ENCODE measurements around the gene LENG9.

LENG9 gene

DNA sequence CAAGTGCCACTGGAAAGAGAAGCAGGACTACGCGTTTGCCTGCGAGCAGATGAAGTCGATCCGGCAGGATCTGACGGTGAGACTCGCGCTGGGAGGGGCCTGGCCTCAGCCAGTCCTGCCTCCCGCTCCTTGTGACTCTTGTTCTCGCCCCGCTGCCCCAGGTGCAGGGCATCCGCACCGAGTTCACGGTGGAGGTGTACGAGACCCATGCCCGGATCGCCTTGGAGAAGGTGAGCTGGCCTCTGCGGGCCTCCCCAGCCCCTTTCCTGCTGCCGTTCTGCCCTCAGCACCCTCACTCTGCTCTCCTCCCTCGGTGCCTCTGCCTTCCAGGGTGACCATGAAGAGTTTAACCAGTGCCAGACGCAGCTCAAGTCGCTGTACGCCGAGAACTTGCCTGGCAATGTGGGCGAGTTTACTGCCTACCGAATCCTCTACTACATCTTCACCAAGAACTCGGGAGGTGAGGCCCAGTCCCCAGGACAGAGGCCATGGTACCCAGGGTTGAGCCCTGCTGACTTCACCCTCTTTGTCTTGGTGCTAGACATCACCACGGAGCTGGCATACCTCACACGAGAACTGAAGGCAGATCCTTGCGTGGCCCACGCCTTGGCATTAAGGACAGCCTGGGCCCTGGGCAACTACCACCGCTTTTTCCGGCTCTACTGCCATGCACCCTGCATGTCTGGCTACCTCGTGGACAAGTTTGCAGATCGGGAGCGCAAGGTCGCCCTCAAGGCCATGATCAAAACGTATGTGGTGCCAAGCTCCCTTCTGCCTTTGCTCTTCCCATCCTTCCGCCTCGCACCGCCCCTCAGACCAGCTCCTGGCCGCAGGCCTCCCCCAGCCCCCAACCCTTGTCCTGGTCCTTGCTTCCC, 5.6 kb downstream of the LENG9 start:
- CTCF ChIA-PET: interaction anchor here (0.9 to 1.7 kb wide), 2 partner anchors 8 to 19 kb away, joined by 3 to 5 read pairs; no protein-coding TSS in a partner anchor
- POLR2A ChIA-PET: interaction anchor here (3.3 kb wide), 1 partner anchor 9 kb away, joined by 29 read pairs; the partner anchor contains the start of gene LENG8

DNA sequence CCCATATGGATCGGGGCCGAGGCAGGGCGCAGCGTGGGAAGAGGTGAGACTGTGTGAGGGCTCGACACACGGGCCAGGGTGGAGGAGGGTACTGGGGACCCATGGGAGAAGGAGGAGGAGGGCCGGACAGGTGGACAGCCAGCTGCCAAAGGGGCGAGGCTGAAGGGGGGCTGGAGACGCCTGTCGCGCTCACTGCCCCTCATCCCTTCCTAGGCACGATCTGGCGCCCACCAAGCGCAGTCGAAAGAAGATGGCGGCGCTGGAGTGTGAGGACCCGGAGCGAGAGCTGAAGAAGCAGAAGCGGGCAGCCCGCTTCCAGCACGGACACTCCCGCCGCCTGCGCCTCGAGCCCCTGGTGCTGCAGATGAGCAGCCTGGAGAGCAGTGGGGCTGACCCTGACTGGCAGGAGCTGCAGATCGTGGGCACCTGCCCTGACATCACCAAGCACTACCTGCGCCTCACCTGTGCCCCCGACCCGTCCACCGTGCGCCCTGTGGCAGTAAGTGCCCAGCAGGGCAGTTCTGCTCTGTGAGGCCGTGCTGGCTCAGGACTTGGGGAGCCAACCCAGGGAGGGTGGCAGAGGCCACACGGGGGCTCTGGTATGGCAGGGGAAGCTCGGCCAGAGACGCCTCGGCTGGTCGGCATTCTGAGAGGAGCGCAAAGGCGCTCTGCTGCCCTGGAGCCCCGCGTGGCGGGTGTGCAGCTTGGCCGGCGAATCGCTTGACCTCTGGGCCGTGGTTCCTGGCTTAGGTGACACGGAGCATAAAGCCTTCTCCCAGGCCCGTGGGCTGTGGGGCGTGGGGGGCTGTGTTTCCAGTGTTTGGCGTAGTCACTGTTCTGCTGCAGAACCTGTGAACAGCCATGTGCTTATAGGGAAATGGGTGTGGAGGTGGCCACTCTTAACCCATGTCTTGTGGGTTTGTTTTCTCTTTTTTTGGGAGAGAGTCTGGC, 6.9 kb downstream of the LENG9 start:
- ChIA-PET POLR2A (interaction anchor here (0.7 kb wide), 1 partner anchor 673 kb away, joined by 3 read pairs; no protein-coding TSS in a partner anchor), CTCF (no interaction called here)
- DNase-seq (ENCODE audit: low read depth, low spot score): no peak
- TF ChIP-seq, protein P1, sequence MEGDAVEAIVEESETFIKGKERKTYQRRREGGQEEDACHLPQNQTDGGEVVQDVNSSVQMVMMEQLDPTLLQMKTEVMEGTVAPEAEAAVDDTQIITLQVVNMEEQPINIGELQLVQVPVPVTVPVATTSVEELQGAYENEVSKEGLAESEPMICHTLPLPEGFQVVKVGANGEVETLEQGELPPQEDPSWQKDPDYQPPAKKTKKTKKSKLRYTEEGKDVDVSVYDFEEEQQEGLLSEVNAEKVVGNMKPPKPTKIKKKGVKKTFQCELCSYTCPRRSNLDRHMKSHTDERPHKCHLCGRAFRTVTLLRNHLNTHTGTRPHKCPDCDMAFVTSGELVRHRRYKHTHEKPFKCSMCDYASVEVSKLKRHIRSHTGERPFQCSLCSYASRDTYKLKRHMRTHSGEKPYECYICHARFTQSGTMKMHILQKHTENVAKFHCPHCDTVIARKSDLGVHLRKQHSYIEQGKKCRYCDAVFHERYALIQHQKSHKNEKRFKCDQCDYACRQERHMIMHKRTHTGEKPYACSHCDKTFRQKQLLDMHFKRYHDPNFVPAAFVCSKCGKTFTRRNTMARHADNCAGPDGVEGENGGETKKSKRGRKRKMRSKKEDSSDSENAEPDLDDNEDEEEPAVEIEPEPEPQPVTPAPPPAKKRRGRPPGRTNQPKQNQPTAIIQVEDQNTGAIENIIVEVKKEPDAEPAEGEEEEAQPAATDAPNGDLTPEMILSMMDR (IDR thresholded peaks at IDR 0.05; ENCODE audit: insufficient read depth, low read length, missing control alignments): no peak
- no peak overlapping the region for H3K4me3 ChIP-seq (ENCODE audit: low read depth, low read length)

More for the DNA sequence above, 5.6 kb downstream of the LENG9 start:
- TF ChIP-seq, protein P1 (IDR thresholded peaks at IDR 0.05; ENCODE audit: insufficient read depth, low read length, missing control alignments): no peak
- H3K4me3 ChIP-seq (ENCODE audit: low read depth, low read length): no peak overlapping the region
- no peak for DNase-seq (ENCODE audit: low read depth, low spot score)

DNA sequence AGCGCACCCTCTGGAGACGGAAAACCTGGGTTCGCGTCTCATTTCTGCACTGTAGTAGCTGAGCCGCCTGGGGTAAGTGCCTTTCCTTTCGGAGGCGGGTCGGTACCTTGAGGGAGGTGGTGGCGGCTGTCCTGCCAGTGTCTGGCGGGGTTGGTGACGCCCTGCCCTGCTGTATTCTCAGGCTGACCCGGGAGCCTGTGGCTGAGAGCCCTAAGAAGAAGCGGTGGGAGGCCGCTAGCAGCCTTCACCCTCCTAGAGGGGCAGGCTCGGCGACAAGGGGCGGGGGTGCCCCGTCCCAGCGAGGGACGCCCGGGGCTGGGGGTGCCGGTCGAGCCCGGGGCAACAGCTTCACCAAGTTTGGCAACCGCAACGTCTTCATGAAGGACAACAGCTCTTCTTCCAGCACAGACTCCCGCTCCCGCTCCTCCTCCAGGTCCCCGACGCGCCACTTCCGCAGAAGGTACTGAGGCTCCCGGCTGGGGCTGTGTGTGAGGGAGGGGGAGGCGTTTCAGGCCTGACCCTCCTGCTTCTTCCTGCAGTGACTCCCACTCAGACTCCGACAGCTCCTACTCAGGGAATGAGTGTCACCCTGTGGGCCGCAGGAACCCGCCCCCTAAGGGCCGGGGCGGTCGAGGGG, 7.7 kb downstream of the LENG9 start:
- TF ChIP-seq, protein P1 (IDR thresholded peaks at IDR 0.05; ENCODE audit: insufficient read depth, low read length, missing control alignments): no peak
- CTCF ChIA-PET: no interaction called here
- POLR2A ChIA-PET: interaction anchor here (0.7 kb wide), 1 partner anchor 674 kb away, joined by 3 read pairs; no protein-coding TSS in a partner anchor
- DNase-seq (ENCODE audit: low read depth, low spot score): no peak
- H3K4me3 ChIP-seq (ENCODE audit: low read depth, low read length): no peak overlapping the region

DNA sequence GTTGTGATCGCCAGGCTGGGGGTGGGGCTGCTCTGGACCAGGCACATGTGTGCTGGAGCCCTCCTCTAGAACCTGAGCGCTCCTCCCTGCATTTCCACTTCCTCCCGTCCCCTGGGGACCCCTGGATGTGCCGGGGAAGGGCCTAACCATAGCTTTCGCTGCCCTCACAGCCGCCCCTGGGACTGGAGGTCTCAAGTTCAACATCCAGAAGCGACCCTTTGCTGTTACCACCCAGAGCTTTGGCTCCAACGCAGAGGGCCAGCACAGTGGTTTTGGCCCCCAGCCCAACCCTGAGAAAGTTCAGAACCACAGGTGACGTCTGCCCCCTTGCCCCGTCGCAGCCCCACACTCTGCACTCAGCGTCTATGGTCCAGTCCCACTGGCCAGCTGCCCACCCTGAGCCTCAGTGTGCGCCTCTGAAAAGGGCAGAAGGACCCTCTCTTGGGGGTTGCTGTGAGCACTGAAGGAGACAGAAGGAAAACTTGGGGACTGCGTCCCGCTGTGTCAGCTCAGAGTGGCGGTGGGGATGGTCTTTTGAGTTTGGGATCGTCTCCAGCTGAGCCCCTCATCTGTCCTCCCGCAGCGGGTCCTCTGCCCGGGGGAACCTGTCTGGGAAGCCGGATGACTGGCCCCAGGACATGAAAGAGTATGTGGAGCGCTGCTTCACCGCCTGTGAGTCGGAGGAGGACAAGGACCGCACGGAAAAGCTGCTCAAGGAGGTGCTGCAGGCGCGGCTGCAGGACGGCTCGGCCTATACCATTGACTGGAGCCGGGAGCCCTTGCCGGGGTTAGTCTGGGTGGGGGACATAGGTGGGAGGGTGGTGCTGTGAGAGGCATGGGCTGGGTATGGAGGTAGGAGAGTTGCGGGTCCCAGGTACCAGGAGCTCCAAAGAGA, 8.6 kb downstream of the LENG9 start:
- TF ChIP-seq, protein P1 (IDR thresholded peaks at IDR 0.05; ENCODE audit: insufficient read depth, low read length, missing control alignments): no peak
- CTCF ChIA-PET: interaction anchor here (1.1 kb wide), 1 partner anchor 16 kb away, joined by 3 read pairs; no protein-coding TSS in a partner anchor
- POLR2A ChIA-PET: interaction anchor here (0.6 to 2.5 kb wide), 3 partner anchors 8 to 614 kb away, joined by 3 to 12 read pairs (median 3); partner anchors contain the start of genes CDC42EP5 and LENG9

More for the DNA sequence above, 8.6 kb downstream of the LENG9 start:
- no peak for DNase-seq (ENCODE audit: low read depth, low spot score)
- H3K4me3 ChIP-seq (ENCODE audit: low read depth, low read length): no peak overlapping the region

All from AG04449 (cell line).